Gastroesophageal sphincter (tissue), 3 donors: ENCODE measurements around the gene RPUSD3.

Experiments used
- EP300 ChIP-seq: sonication (generic); formaldehyde crosslinking; IDR thresholded peaks from one replicate; pipeline ENCODE4 v1.6.1; 2017; ENCODE audit warnings: antibody characterized with exemption, mild to moderate bottlenecking
- POLR2A ChIP-seq, 2 donors: fragments of 450-650 bp; IDR thresholded peaks; one replicate each; pipeline ENCODE4 v1.6.1; 2017; ENCODE audit warnings: antibody characterized with exemption in 2 of 2, mild to moderate bottlenecking in 2 of 2, moderate library complexity in 1 of 2
- POLR2AphosphoS5 ChIP-seq: sonication (generic); formaldehyde crosslinking; IDR thresholded peaks from one replicate; pipeline ENCODE4 v1.6.1; 2017; ENCODE audit warnings: antibody characterized with exemption
- TF ChIP-seq, protein P1 (sequence below), 4 experiments: fragments of 200-600 bp in 2 of 4; fragments of 450-650 bp in 2 of 4; sonication (generic) in 1 of 4; IDR thresholded peaks; one replicate each; pipeline ENCODE4 v1.5.1; 2017 to 2019; ENCODE audit warnings: antibody characterized with exemption in 4 of 4, mild to moderate bottlenecking in 2 of 4, moderate library complexity in 2 of 4

DNA sequence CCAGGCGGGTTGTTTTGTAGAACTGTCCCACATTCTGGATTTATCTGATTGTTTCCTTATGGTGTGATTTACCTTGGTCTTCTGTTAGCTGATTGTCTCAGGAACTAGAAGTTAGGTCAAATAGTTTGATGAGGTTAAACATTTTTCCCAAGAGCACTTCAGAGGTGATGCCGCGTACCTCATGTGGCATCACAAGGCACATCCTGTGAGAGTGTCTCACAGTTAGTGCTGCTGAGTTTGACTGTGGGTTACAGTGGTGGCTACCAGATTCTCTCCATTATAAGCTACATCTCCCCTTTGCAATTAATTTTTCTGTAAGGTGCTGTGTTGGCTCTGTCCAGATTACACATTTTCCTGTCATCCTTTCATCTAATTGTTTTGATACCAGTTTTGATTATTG is 12.6 kb downstream of the RPUSD3 start:
- TF ChIP-seq POLR2A (IDR thresholded peaks at IDR 0.05) (no peak), POLR2AphosphoS5 (no peak), EP300 (no peak)
- TF ChIP-seq, protein P1, sequence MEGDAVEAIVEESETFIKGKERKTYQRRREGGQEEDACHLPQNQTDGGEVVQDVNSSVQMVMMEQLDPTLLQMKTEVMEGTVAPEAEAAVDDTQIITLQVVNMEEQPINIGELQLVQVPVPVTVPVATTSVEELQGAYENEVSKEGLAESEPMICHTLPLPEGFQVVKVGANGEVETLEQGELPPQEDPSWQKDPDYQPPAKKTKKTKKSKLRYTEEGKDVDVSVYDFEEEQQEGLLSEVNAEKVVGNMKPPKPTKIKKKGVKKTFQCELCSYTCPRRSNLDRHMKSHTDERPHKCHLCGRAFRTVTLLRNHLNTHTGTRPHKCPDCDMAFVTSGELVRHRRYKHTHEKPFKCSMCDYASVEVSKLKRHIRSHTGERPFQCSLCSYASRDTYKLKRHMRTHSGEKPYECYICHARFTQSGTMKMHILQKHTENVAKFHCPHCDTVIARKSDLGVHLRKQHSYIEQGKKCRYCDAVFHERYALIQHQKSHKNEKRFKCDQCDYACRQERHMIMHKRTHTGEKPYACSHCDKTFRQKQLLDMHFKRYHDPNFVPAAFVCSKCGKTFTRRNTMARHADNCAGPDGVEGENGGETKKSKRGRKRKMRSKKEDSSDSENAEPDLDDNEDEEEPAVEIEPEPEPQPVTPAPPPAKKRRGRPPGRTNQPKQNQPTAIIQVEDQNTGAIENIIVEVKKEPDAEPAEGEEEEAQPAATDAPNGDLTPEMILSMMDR (IDR thresholded peaks at IDR 0.05) = no peak
